Hepatocyte (in vitro differentiated cells): ENCODE measurements around the gene VCL. TPM values are rescaled to one million over a fixed set of nuclear protein-coding genes. Genes with fewer than 3 reads are reported as not detected.

Experiments
- DNase-seq: peaks from one replicate; pipeline ENCODE4 v3.0.0-alpha.2; 2016; ENCODE audit warnings: low spot score
- H2AFZ ChIP-seq: fragments of 200-600 bp; sonication (generic); 2 replicates; pipeline ENCODE4 v1.6.0; 2016; ENCODE audit warnings: antibody characterized with exemption, mild to moderate bottlenecking
- H3K27ac ChIP-seq: fragments of 200-600 bp; sonication (generic); 2 replicates; pipeline ENCODE4 v1.5.1; 2016; ENCODE audit warnings: mild to moderate bottlenecking
- H3K27me3 ChIP-seq: fragments of 200-600 bp; sonication (generic); 2 replicates; pipeline ENCODE4 v1.6.1; 2016
- H3K36me3 ChIP-seq: fragments of 200-600 bp; sonication (generic); replicated peaks from 2 replicates; pipeline ENCODE4 v1.5.1; 2016; ENCODE audit warnings: low read depth; ENCODE audit not compliant: insufficient read depth
- H3K4me1 ChIP-seq: fragments of 200-600 bp; sonication (generic); 2 replicates; pipeline ENCODE4 v1.5.1; 2016; ENCODE audit warnings: mild to moderate bottlenecking, moderate library complexity; ENCODE audit not compliant: insufficient read depth
- H3K4me2 ChIP-seq: fragments of 200-600 bp; sonication (generic); 2 replicates; pipeline ENCODE4 v1.6.0; 2016
- H3K4me3 ChIP-seq: fragments of 200-600 bp; sonication (generic); 2 replicates; pipeline ENCODE4 v1.5.1; 2016; ENCODE audit warnings: mild to moderate bottlenecking
- H3K79me2 ChIP-seq: fragments of 200-600 bp; sonication (generic); 2 replicates; pipeline ENCODE4 v1.6.0; 2017; ENCODE audit warnings: mild to moderate bottlenecking
- H3K9me2 ChIP-seq: fragments of 200-600 bp; sonication (generic); replicated peaks from 2 replicates; pipeline ENCODE4 v1.6.0; 2017; ENCODE audit warnings: mild to moderate bottlenecking; ENCODE audit not compliant: insufficient read depth
- H3K9me3 ChIP-seq: fragments of 200-600 bp; sonication (generic); 2 replicates; pipeline ENCODE4 v1.5.1; 2016; ENCODE audit warnings: low read depth, mild to moderate bottlenecking
- H4K20me1 ChIP-seq: fragments of 200-600 bp; sonication (generic); 2 replicates; pipeline ENCODE4 v1.6.0; 2016; ENCODE audit warnings: mild to moderate bottlenecking; ENCODE audit not compliant: insufficient read depth, poor library complexity, severe bottlenecking
- EZH2 ChIP-seq: fragments of 200-600 bp; sonication (generic); IDR thresholded peaks from 2 replicates; pipeline ENCODE4 v1.6.1; 2016; ENCODE audit warnings: antibody characterized with exemption, mild to moderate bottlenecking, borderline replicate concordance
- EZH2phosphoT487 ChIP-seq: fragments of 200-600 bp; sonication (generic); IDR thresholded peaks from one replicate; pipeline ENCODE4 v1.6.1; 2018; ENCODE audit warnings: antibody characterized with exemption, mild to moderate bottlenecking, low read depth, moderate library complexity; ENCODE audit not compliant: unreplicated experiment, severe bottlenecking
- WGBS: methylation state at CpG from one replicate; pipeline ENCODE4 v1.1.6; 2016; ENCODE audit warnings: low lambda C conversion rate; ENCODE audit errors: missing lambda C conversion rate; 5-methylcytosine and 5-hydroxymethylcytosine counted together
- polyA plus RNA-seq: library from polyadenylated mRNA; unstranded; fragments of >200 nt; fragmentation: Nextera tagmentation; extraction: Ambion mirVana; gene quantifications from 2 replicates; pipeline ENCODE4 v1.2.1, GENCODE V29; 2016
- total RNA-seq: library from RNA; depleted of rRNA; stranded (reverse); fragments of >200 nt; gene quantifications from 2 replicates; pipeline ENCODE4 v1.2.3, GENCODE V29; 2014
- TF ChIP-seq, protein P1 (sequence below): fragments of 200-600 bp; sonication (generic); IDR thresholded peaks from 2 replicates; pipeline ENCODE4 v1.5.1; 2016; ENCODE audit warnings: antibody characterized with exemption, mild to moderate bottlenecking; ENCODE audit not compliant: poor library complexity

The VCL gene
- total and polyA plus RNA-seq, 2 experiments from 2014 or later, result 60.8 to 93.4 TPM

DNA sequence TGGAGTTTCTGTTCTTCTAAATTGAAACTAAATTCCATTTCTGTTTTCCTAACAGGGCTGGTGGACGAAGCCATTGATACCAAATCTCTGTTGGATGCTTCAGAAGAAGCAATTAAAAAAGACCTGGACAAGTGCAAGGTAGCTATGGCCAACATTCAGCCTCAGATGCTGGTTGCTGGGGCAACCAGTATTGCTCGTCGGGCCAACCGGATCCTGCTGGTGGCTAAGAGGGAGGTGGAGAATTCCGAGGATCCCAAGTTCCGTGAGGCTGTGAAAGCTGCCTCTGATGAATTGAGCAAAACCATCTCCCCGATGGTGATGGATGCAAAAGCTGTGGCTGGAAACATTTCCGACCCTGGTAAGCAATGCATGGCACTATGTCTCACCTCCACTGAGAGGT lies 107.1 kb downstream of the VCL start:
- Histone ChIP-seq H3K4me2 (no peak overlapping the region), H4K20me1 (no peaks in the 10 kb centered on the region), H3K9me3 (no peaks in the 10 kb centered on the region), H3K4me1 (no peaks in the 10 kb centered on the region), H2AFZ (no peak overlapping the region), H3K36me3 (no peaks in the 10 kb centered on the region), H3K4me3 (no peak overlapping the region), H3K27ac (no peak overlapping the region), H3K9me2 (no peaks in the 10 kb centered on the region), H3K79me2 (no peaks in the 10 kb centered on the region), H3K27me3 (no peaks in the 10 kb centered on the region)
- WGBS, result 90% methylated on average over 8 of the region's 8 CpGs
- no peak for DNase-seq
- TF ChIP-seq, protein P1, sequence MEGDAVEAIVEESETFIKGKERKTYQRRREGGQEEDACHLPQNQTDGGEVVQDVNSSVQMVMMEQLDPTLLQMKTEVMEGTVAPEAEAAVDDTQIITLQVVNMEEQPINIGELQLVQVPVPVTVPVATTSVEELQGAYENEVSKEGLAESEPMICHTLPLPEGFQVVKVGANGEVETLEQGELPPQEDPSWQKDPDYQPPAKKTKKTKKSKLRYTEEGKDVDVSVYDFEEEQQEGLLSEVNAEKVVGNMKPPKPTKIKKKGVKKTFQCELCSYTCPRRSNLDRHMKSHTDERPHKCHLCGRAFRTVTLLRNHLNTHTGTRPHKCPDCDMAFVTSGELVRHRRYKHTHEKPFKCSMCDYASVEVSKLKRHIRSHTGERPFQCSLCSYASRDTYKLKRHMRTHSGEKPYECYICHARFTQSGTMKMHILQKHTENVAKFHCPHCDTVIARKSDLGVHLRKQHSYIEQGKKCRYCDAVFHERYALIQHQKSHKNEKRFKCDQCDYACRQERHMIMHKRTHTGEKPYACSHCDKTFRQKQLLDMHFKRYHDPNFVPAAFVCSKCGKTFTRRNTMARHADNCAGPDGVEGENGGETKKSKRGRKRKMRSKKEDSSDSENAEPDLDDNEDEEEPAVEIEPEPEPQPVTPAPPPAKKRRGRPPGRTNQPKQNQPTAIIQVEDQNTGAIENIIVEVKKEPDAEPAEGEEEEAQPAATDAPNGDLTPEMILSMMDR, result no peak
- TF ChIP-seq EZH2phosphoT487, result no peak
- TF ChIP-seq EZH2, result no peak

GRCh38 chr10:74107391-74107790 lies 109.5 kb downstream of the VCL start:
- Histone ChIP-seq H3K4me2 (no peak overlapping the region), H3K9me3 (no peaks in the 10 kb centered on the region), H3K4me1 (no peaks in the 10 kb centered on the region), H3K9me2 (no peaks in the 10 kb centered on the region), H2AFZ (no peak overlapping the region), H3K4me3 (no peak overlapping the region), H4K20me1 (no peaks in the 10 kb centered on the region), H3K27me3 (no peaks in the 10 kb centered on the region), H3K36me3 (no peaks in the 10 kb centered on the region), H3K27ac (no peak overlapping the region), H3K79me2 (no peaks in the 10 kb centered on the region)
- 87% methylated on average over 4 of the region's 4 CpGs for WGBS
- DNase-seq, result no peak
- TF ChIP-seq EZH2phosphoT487 (no peak), EZH2 (no peak)
- TF ChIP-seq, protein P1, result no peak

DNA sequence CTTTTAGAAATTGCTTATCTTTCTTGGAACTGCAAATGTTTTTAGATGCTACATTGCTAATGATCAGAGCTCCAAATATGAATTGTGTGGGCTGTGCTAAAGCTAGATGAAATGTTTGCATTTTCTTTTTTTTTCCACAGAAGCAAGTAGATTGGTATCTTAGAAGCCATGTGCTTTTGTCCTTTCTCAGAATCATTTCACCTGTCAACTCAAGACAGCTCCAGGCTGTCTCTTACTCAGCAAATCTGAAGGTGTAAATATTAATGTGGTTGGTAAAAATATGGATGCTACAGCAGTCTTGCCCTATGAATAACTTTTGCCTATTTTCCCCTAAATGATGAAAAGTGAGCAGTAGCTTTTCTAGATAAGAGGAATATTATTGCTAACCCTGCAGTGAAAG lies 111.5 kb downstream of the VCL start:
- Histone ChIP-seq H3K9me3 (no peaks in the 10 kb centered on the region), H3K27me3 (no peaks in the 10 kb centered on the region), H3K36me3 (no peaks in the 10 kb centered on the region), H3K9me2 (no peaks in the 10 kb centered on the region), H3K4me2 (no peak overlapping the region), H2AFZ (no peak overlapping the region), H4K20me1 (no peaks in the 10 kb centered on the region), H3K27ac (no peak overlapping the region), H3K79me2 (no peaks in the 10 kb centered on the region), H3K4me3 (no peak overlapping the region), H3K4me1 (no peaks in the 10 kb centered on the region)
- DNase-seq, result no peak
- no peak for TF ChIP-seq EZH2
- TF ChIP-seq, protein P1, result no peak
- TF ChIP-seq EZH2phosphoT487, result no peak

DNA sequence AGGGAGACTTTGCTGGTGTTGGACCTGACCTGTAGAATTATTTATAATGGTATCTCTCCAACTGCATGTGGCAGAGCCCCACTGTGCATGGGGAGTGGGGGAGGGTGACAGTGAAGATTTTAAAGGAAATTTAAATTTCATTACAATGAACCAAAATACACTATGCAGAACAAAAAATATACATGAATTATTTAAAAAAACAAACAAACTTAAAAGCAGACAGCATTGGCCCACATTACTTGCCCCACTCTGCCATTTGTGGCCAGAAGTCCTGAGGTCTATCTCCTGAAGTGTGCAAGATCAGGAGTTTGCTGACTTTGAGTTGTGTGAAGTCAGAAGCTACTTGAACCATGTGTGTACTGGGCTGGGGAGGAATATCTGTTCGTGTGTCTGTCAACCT lies 112.2 kb downstream of the VCL start:
- no peaks in the 10 kb centered on the region for H3K36me3 ChIP-seq
- H3K27ac ChIP-seq, result no peak overlapping the region
- no peak for DNase-seq
- H2AFZ ChIP-seq, result no peak overlapping the region
- WGBS, result 85% methylated on average over 1 of the region's 1 CpG
- H3K9me2 ChIP-seq, result no peaks in the 10 kb centered on the region
- no peaks in the 10 kb centered on the region for H4K20me1 ChIP-seq
- H3K79me2 ChIP-seq, result no peaks in the 10 kb centered on the region
- no peaks in the 10 kb centered on the region for H3K4me1 ChIP-seq
- no peaks in the 10 kb centered on the region for H3K9me3 ChIP-seq
- no peak overlapping the region for H3K4me3 ChIP-seq
- H3K27me3 ChIP-seq, result no peaks in the 10 kb centered on the region
- TF ChIP-seq EZH2 (no peak), EZH2phosphoT487 (no peak)
- TF ChIP-seq, protein P1, result no peak
- no peak overlapping the region for H3K4me2 ChIP-seq
